Right lobe of liver (tissue), 4 donors: ENCODE measurements around the gene MOB3B.

Experiments
- CTCF ChIP-seq, 4 donors: fragments of 200-600 bp in 3 of 4; fragments of 450-650 bp in 1 of 4; IDR thresholded peaks; one replicate each; pipeline versions ENCODE4 v1.5.1 to v1.8.0; 2016 to 2022; ENCODE audit warnings: antibody characterized with exemption in 4 of 4, mild to moderate bottlenecking in 2 of 4
- POLR2A ChIP-seq: fragments of 450-650 bp; IDR thresholded peaks from one replicate; pipeline ENCODE4 v1.6.1; 2017; ENCODE audit warnings: antibody characterized with exemption, mild to moderate bottlenecking
- donor health status: DM: no; HTN: no; CAD: no.
- donor health status: DM: no; HTN: no; CAD: no.
- donor health status: DM: no; HTN: yes; CAD: no.

DNA sequence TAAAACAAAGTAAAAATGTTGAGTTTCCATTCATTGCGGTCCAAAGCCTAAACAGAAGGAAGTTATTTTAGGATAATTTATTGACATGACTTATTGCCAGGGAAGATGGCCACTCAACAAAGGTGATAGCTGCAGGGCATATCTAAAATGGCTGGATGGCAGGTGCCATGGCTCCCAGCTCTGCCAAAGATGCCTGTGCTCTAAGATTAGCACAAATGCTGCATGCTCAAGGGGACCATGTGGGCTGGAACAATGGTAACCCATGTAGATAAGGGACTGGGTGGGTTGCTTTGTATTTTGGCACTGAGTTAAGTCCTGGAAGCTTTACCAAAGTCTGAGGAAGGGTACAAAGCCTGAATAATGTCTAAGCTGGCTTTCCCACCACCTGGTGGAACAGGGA, 101.1 kb downstream of the MOB3B start:
- TF ChIP-seq CTCF (IDR thresholded peaks at IDR 0.05): no peak
- no peak for TF ChIP-seq POLR2A
